ENCODE results near the gene SPECC1. TPM values are rescaled to one million over a fixed set of nuclear protein-coding genes. Genes with fewer than 3 reads are reported as not detected.

Gene SPECC1
- total and polyA plus RNA-seq, 2 of the 13 experiments (the other 11 are each of a cell fraction or from before 2014, with no cell fraction given): 2.3 to 6.9 TPM

GRCh38 chr17:20200016-20200795, 191.0 kb downstream of the SPECC1 start (continued):
- TF ChIP-seq AHDC1 (CRISPR knock-in tag; IDR thresholded peaks at IDR 0.05; ENCODE audit: borderline replicate concordance): no peak
- no peak for TF ChIP-seq SMYD3 (CRISPR knock-in tag; IDR thresholded peaks at IDR 0.05)
- no peak for TF ChIP-seq KLF13 (CRISPR knock-in tag; IDR thresholded peaks at IDR 0.05)

GRCh38 chr17:20200865-20201458, 191.8 kb downstream of the SPECC1 start:
- no peak for FAIRE-seq
- Histone ChIP-seq H3K27me3 (ENCODE audit: control insufficient read depth in 1 of 2, insufficient read depth in 2 of 2, low read length in 2 of 2) (no peaks in the 10 kb centered on the region), H3K36me3 (replicated peaks in 1 of 2; ENCODE audit: control insufficient read depth in 1 of 2, insufficient read depth in 2 of 2, low read length in 2 of 2) (no peaks in the 10 kb centered on the region), H3K27ac (ENCODE audit: extremely low read length, insufficient read depth, low read length) (no peak overlapping the region), H3K4me1 (ENCODE audit: insufficient read depth, low read length) (no peaks in the 10 kb centered on the region), H3K79me2 (ENCODE audit: insufficient read depth, low read length) (no peaks in the 10 kb centered on the region), H3K4me3 (replicated peaks in 1 of 3; ENCODE audit: insufficient read depth in 1 of 3, low read depth in 2 of 3, low read length in 3 of 3) (no peak overlapping the region), H2AFZ (ENCODE audit: low read length) (no peak overlapping the region), H4K20me1 (ENCODE audit: insufficient read depth, low read length) (no peaks in the 10 kb centered on the region), H3K9ac (ENCODE audit: insufficient read depth, low read depth, low read length) (no peak overlapping the region), H3K4me2 (ENCODE audit: low read depth, low read length) (no peak overlapping the region), H3K9me3 (ENCODE audit: low read length) (peaks cover 8% of the 10 kb centered on the region; the same call in 1 of the 2 replicates)
- no peak for ATAC-seq
- in situ Hi-C loops (cut with HindIII; ENCODE audit: extremely low pct_ligation_motif_present, low pct_unique_long_range_greater_than_20kb) (no loop called here), intact Hi-C loops (cut with micrococcal nuclease; ENCODE audit: unreplicated experiment) (no loop called here)
- no peak for DNase-seq (ENCODE audit: low spot score)
- POLR2A ChIA-PET: no interaction called here
- no peak for TF ChIP-seq ZNF282 (IDR thresholded peaks at IDR 0.05; ENCODE audit: partially characterized antibody)
- no peak for TF ChIP-seq REXO4 (CRISPR knock-in tag; IDR thresholded peaks at IDR 0.05; ENCODE audit: borderline replicate concordance)
- BruUV-seq (replicated peaks): no TSS peak
- WGBS (ENCODE audit: low lambda C conversion rate): 68% methylated on average over 10 of the region's 10 CpGs
- CTCF ChIA-PET (ENCODE audit: low intra/inter-chr PET ratio, low total read pairs): no interaction called here
